HCT116 (cell line): Measurements from ENCODE around the gene GALK2. TPM values are rescaled to one million over a fixed set of nuclear protein-coding genes. Genes with fewer than 3 reads are reported as not detected.

Source experiments
- ATAC-seq: fragments of 200-7000 bp; cut with Tn5 transposase; 2 replicates; pipeline ENCODE4 v1.9.1; 2020; ENCODE audit warnings: mild to moderate bottlenecking, moderate library complexity
- BruUV-seq: library from RNA; stranded (reverse); fragments of 400-500 nt; replicated peaks from 2 replicates; lab custom pipeline; 2021; lab: Mats Ljungman, UMichigan
- CTCF ChIA-PET: fragments of 300-600 bp; sonication (Branson Sonifier 250); formaldehyde crosslinking; loops from one replicate; lab custom pipeline; 2021; ENCODE audit warnings: antibody characterized with exemption; lab: Charles Lee
- POLR2A ChIA-PET: fragments of 300-600, 350-600 bp; sonication (Branson Sonifier 250); formaldehyde crosslinking; loops from one replicate; lab custom pipeline; 2021; ENCODE audit warnings: antibody characterized with exemption; lab: Charles Lee
- RAD21 ChIA-PET, 2 experiments: fragments of 300-600 bp; sonication (Branson Sonifier 250); formaldehyde crosslinking; loops; one replicate each; lab custom pipeline; 2023; ENCODE audit warnings: low total read pairs in 2 of 2; ENCODE audit not compliant: uncharacterized antibody in 2 of 2, unreplicated experiment in 2 of 2, low non-redundant PET in 1 of 2; lab: Charles Lee
- DNase-seq: peaks from one replicate; pipeline ENCODE4 v3.0.0-alpha.2; 2010; ENCODE audit warnings: low read depth, low spot score
- H2AFZ ChIP-seq: fragments of 200-600 bp; shearing (Covaris generic), sonication (generic); 2 replicates; pipeline ENCODE4 v1.6.1; 2017; ENCODE audit warnings: low read depth, mixed run types, mixed read lengths, antibody characterized with exemption, low read length; ENCODE audit not compliant: poor library complexity, severe bottlenecking
- H3K27ac ChIP-seq: 2 replicates; pipeline ENCODE4 v1.5.1; 2012; ENCODE audit warnings: low read depth, low read length
- H3K27me3 ChIP-seq: fragments of 200-600 bp; sonication (generic); 2 replicates; pipeline ENCODE4 v1.6.1; 2016; ENCODE audit warnings: mixed run types, low read length, mixed read lengths; ENCODE audit not compliant: insufficient read depth
- H3K36me3 ChIP-seq, 2 experiments: fragments of 200-500 bp in 1 of 2; fragments of 200-600 bp in 1 of 2; sonication (Bioruptor generic) in 1 of 2; sonication (generic) in 1 of 2; 2 replicates each; pipeline versions ENCODE4 v1.5.1 to v1.6.1; 2014 to 2016; ENCODE audit warnings: low read length in 2 of 2, inconsistent platforms in 1 of 2, mixed read lengths in 1 of 2, mixed run types in 1 of 2; ENCODE audit not compliant: insufficient read depth in 2 of 2, control insufficient read depth in 1 of 2
- H3K4me1 ChIP-seq, 2 experiments: fragments of 200-600 bp in 1 of 2; sonication (generic) in 1 of 2; 2 replicates each; pipeline versions ENCODE4 v1.5.1 to v1.6.1; 2012 to 2017; ENCODE audit warnings: low read length in 2 of 2, inconsistent platforms in 1 of 2, mild to moderate bottlenecking in 1 of 2, mixed read lengths in 1 of 2, mixed run types in 1 of 2, moderate library complexity in 1 of 2; ENCODE audit not compliant: insufficient read depth in 2 of 2, control insufficient read depth in 1 of 2
- H3K4me2 ChIP-seq: fragments of 200-600 bp; sonication (generic); 2 replicates; pipeline ENCODE4 v1.6.1; 2017; ENCODE audit warnings: mixed run types, low read length, mixed read lengths
- H3K4me3 ChIP-seq, 2 experiments: fragments of 200-600 bp in 1 of 2; sonication (generic) in 1 of 2; replicated peaks in 1 of 2; 2 replicates each; pipeline ENCODE4 v1.5.1; 2011 to 2016; ENCODE audit warnings: low read length in 2 of 2, control low read depth in 1 of 2, low read depth in 1 of 2, mild to moderate bottlenecking in 1 of 2, mixed read lengths in 1 of 2, mixed run types in 1 of 2
- H3K79me2 ChIP-seq: fragments of 200-600 bp; sonication (generic); 2 replicates; pipeline ENCODE4 v1.6.1; 2017; ENCODE audit warnings: mild to moderate bottlenecking, mixed run types, low read length, moderate library complexity, mixed read lengths; ENCODE audit not compliant: insufficient read depth
- H3K9ac ChIP-seq: fragments of 200-600 bp; sonication (generic); 2 replicates; pipeline ENCODE4 v1.6.1; 2016; ENCODE audit warnings: low read length, mixed read lengths
- H3K9me2 ChIP-seq: fragments of 200-600 bp; sonication (generic), shearing (Covaris generic); 2 replicates; pipeline ENCODE4 v1.6.1; 2017; ENCODE audit warnings: mixed run types, mild to moderate bottlenecking, moderate library complexity; ENCODE audit not compliant: insufficient read depth
- H3K9me3 ChIP-seq, 2 experiments: fragments of 200-500 bp in 1 of 2; fragments of 200-600 bp in 1 of 2; sonication (Bioruptor generic) in 1 of 2; sonication (generic) in 1 of 2; 2 replicates each; pipeline ENCODE4 v1.6.1; 2014 to 2017; ENCODE audit warnings: low read length in 2 of 2, mixed read lengths in 2 of 2, inconsistent platforms in 1 of 2, low read depth in 1 of 2, mild to moderate bottlenecking in 1 of 2, mixed run types in 1 of 2, moderate library complexity in 1 of 2; ENCODE audit not compliant: control insufficient read depth in 1 of 2, insufficient read depth in 1 of 2
- H4K20me1 ChIP-seq: fragments of 200-600 bp; sonication (generic), shearing (Covaris generic); 2 replicates; pipeline ENCODE4 v1.6.1; 2017; ENCODE audit warnings: mixed run types, mild to moderate bottlenecking, moderate library complexity; ENCODE audit not compliant: insufficient read depth
- CBX3 ChIP-seq: IDR thresholded peaks from 2 replicates; pipeline ENCODE4 v1.6.1; 2012; ENCODE audit warnings: low read depth
- CTCF ChIP-seq, 3 experiments: fragments of 200-600 bp in 1 of 3; sonication (generic) in 1 of 3; IDR thresholded peaks in 2 of 3; conservative IDR thresholded peaks in 1 of 3; 2 replicates each; pipeline ENCODE4 v1.5.1; 2012 to 2017; ENCODE audit warnings: low read depth in 2 of 3, low read length in 2 of 3, antibody characterized with exemption in 1 of 3, borderline replicate concordance in 1 of 3, control low read depth in 1 of 3, mild to moderate bottlenecking in 1 of 3, mixed read lengths in 1 of 3, mixed run types in 1 of 3, moderate library complexity in 1 of 3; ENCODE audit not compliant: insufficient read depth in 1 of 3
- EGR1 ChIP-seq: IDR thresholded peaks from 2 replicates; pipeline ENCODE4 v1.6.1; 2012; ENCODE audit warnings: low read depth
- EZH2 ChIP-seq: fragments of 200-600 bp; sonication (generic); IDR thresholded peaks from 2 replicates; pipeline ENCODE4 v1.6.1; 2017; ENCODE audit warnings: antibody characterized with exemption, mixed run types
- FOSL1 ChIP-seq: IDR thresholded peaks from 2 replicates; pipeline ENCODE4 v1.6.1; 2012; ENCODE audit warnings: low read depth
- JUND ChIP-seq: IDR thresholded peaks from 2 replicates; pipeline ENCODE4 v1.6.1; 2012
- POLR2A ChIP-seq: IDR thresholded peaks from 2 replicates; pipeline ENCODE4 v1.7.0; 2011; ENCODE audit warnings: borderline replicate concordance; ENCODE audit not compliant: insufficient read depth, insufficient read length; ENCODE audit errors: extremely low read depth
- POLR2AphosphoS5 ChIP-seq: IDR thresholded peaks from 2 replicates; pipeline ENCODE4 v1.6.1; 2011; ENCODE audit warnings: mild to moderate bottlenecking, low read depth, low read length, moderate library complexity
- RAD21 ChIP-seq: IDR thresholded peaks from 2 replicates; pipeline ENCODE4 v1.6.1; 2012; ENCODE audit warnings: low read depth, mild to moderate bottlenecking
- SP1 ChIP-seq: IDR thresholded peaks from 2 replicates; pipeline ENCODE4 v1.6.1; 2012; ENCODE audit warnings: low read depth
- YY1 ChIP-seq: IDR thresholded peaks from 2 replicates; pipeline ENCODE4 v1.6.1; 2011; ENCODE audit warnings: low read length, low read depth, moderate library complexity, mild to moderate bottlenecking; ENCODE audit not compliant: insufficient replicate concordance; ENCODE audit errors: extremely low read depth
- ZBTB33 ChIP-seq: IDR thresholded peaks from 2 replicates; pipeline ENCODE4 v1.6.1; 2011; ENCODE audit warnings: mild to moderate bottlenecking, low read length, moderate library complexity; ENCODE audit not compliant: insufficient replicate concordance; ENCODE audit errors: extremely low read depth
- ZFX ChIP-seq: fragments of 450-650 bp; IDR thresholded peaks from 2 replicates; pipeline ENCODE4 v1.6.1; 2017
- intact Hi-C: fragments of 100-400 bp; cut with micrococcal nuclease; formaldehyde crosslinking; loops from 2 replicates; pipeline ENCODE4 v1.10.0; 2022
- total RNA-seq: library from RNA; stranded (reverse); gene quantifications from one replicate; pipeline ENCODE4 v1.2.1, GENCODE V29; 2021; ENCODE audit not compliant: unreplicated experiment

Gene GALK2
- total RNA-seq, 1 experiment from 2014 or later, result 18.7 TPM

GRCh38 chr15:49320351-49320750, 150.3 kb downstream of the GALK2 start:
- RAD21 ChIA-PET, result no interaction called here
- intact Hi-C loops, result no loop called here
- H3K9ac ChIP-seq, result no peak overlapping the region
- H4K20me1 ChIP-seq, result no peaks in the 10 kb centered on the region
- CTCF ChIA-PET, result no interaction called here
- no peaks in the 10 kb centered on the region for H3K79me2 ChIP-seq
- ATAC-seq, result no peak
- no peaks in the 10 kb centered on the region for H3K9me2 ChIP-seq
- no peak for TF ChIP-seq EGR1
- no peak for TF ChIP-seq YY1
- no peak for TF ChIP-seq ZBTB33
- no peak for TF ChIP-seq CTCF (IDR thresholded peaks at IDR 0.05 in 2 of 3, conservative IDR thresholded peaks at IDR 0.05 in 1 of 3; ENCODE audit: borderline replicate concordance in 1 of 3, insufficient read depth in 1 of 3, low read depth in 2 of 3, low read length in 2 of 3)
- no peak for TF ChIP-seq JUND
- no TSS peak for BruUV-seq
- H3K4me1 ChIP-seq, result no peaks in the 10 kb centered on the region
- no peak overlapping the region for H3K4me3 ChIP-seq
- no peaks in the 10 kb centered on the region for H3K36me3 ChIP-seq
- DNase-seq, result no peak
- POLR2A ChIA-PET, result no interaction called here
- H3K4me2 ChIP-seq, result no peak overlapping the region
- H3K9me3 ChIP-seq, result no peaks in the 10 kb centered on the region
- H3K27ac ChIP-seq, result no peak overlapping the region
- H2AFZ ChIP-seq, result no peak overlapping the region
- no peaks in the 10 kb centered on the region for H3K27me3 ChIP-seq

- Histone ChIP-seq H3K4me3 (no peak overlapping the region), H3K9me3 (no peaks in the 10 kb centered on the region), H3K27ac (no peak overlapping the region), H3K4me1 (no peaks in the 10 kb centered on the region), H2AFZ (no peak overlapping the region), H3K9me2 (no peaks in the 10 kb centered on the region), H4K20me1 (no peaks in the 10 kb centered on the region), H3K79me2 (no peaks in the 10 kb centered on the region), H3K36me3 (no peaks in the 10 kb centered on the region), H3K9ac (no peak overlapping the region), H3K4me2 (no peak overlapping the region), H3K27me3 (no peaks in the 10 kb centered on the region)
- TF ChIP-seq YY1 (no peak), JUND (no peak), FOSL1 (no peak), EGR1 (no peak), ZFX (no peak), SP1 (no peak), CBX3 (no peak), POLR2AphosphoS5 (no peak), RAD21 (no peak), POLR2A (no peak), EZH2 (no peak), ZBTB33 (no peak)
- POLR2A ChIA-PET, result interaction anchor here (0.7 kb wide), 1 partner anchor 432 kb away, joined by 3 read pairs; no protein-coding TSS in a partner anchor
- RAD21 ChIA-PET, result no interaction called here
- no TSS peak for BruUV-seq
- ATAC-seq, result no peak
- no peak for DNase-seq
- intact Hi-C loops, result no loop called here
- CTCF ChIA-PET, result no interaction called here
Observed at GRCh38 chr15:49323207-49323606, 153.2 kb downstream of the GALK2 start.
